HG03575 (cell line): Measurements from ENCODE around the gene RPLP1.

Experiments used
- ATAC-seq: cut with Tn5 transposase; IDR thresholded peaks from one replicate; pipeline ENCODE4 v1.9.1; 2021; ENCODE audit not compliant: unreplicated experiment, insufficient number of reproducible peaks, low FRiP score; ENCODE audit errors: extremely low read depth

RPLP1 gene

GRCh38 chr15:69486481-69487110, 34.0 kb downstream of the RPLP1 start:
- no peak for ATAC-seq

- no peak for ATAC-seq
Measured at GRCh38 chr15:69489073-69489571, 36.5 kb downstream of the RPLP1 start.

GRCh38 chr15:69490356-69491037, 37.9 kb downstream of the RPLP1 start:
- ATAC-seq, result no peak

GRCh38 chr15:69491038-69491505, 38.5 kb downstream of the RPLP1 start:
- no peak for ATAC-seq

- no peak for ATAC-seq
Measured at GRCh38 chr15:69493406-69493805, 40.8 kb downstream of the RPLP1 start.

- ATAC-seq, result no peak
Measured at GRCh38 chr15:69496001-69496400, 43.4 kb downstream of the RPLP1 start.

- no peak for ATAC-seq
Measured at GRCh38 chr15:69497076-69497475, 44.5 kb downstream of the RPLP1 start.

GRCh38 chr15:69497667-69498066, 45.0 kb downstream of the RPLP1 start:
- no peak for ATAC-seq

- ATAC-seq, result no peak
Measured at GRCh38 chr15:69498282-69498681, 45.7 kb downstream of the RPLP1 start.

GRCh38 chr15:69498987-69499386, 46.4 kb downstream of the RPLP1 start:
- no peak for ATAC-seq

GRCh38 chr15:69499521-69500211, 47.0 kb downstream of the RPLP1 start:
- no peak for ATAC-seq

GRCh38 chr15:69500339-69500738, 47.7 kb downstream of the RPLP1 start:
- ATAC-seq, result no peak

GRCh38 chr15:69501456-69501855, 48.8 kb downstream of the RPLP1 start:
- no peak for ATAC-seq

GRCh38 chr15:69502470-69503045, 49.9 kb downstream of the RPLP1 start:
- ATAC-seq, result no peak

- ATAC-seq, result no peak
Measured at GRCh38 chr15:69504352-69505040, 51.9 kb downstream of the RPLP1 start.
